ENCODE measurements around the gene DNAI4.

DNA sequence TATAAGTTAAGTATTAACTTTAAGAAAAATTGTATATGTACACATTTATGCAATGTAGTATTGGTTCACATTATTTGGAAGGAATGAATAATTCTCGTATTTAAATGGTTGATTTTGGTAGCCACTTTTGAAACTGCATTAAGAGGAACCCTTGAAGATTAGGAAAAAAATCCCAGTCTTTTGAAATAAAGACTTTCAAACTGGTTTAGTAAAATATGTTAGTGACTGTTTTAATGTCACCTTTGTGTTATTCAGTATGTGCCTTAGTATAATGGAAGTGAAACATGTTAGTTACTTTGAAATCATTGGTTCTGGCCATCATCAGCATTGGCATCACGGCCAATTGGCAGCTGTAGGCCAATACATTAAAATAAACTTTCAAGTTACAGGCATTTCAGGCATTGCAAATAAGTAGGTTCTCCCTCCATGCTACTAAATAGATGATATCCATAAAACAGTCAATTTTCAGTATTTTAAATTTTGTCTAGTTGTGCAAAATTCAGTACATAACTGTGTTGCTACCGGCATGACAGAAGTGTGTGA, 4.6 kb upstream of the DNAI4 start:
- no peak for TF ChIP-seq TAF1 (IDR thresholded peaks at IDR 0.05; ENCODE audit: low read depth, low read length)
- TF ChIP-seq SIN3A (conservative IDR thresholded peaks at IDR 0.05 in 1 of 2, IDR thresholded peaks at IDR 0.05 in 1 of 2; ENCODE audit: low read depth in 1 of 2, low read length in 2 of 2) = no peak
- no peak for TF ChIP-seq POLR2A (IDR thresholded peaks at IDR 0.05; ENCODE audit: control extremely low read depth in 1 of 2, low read depth in 2 of 2, low read length in 2 of 2)
- TF ChIP-seq EZH2 (IDR thresholded peaks at IDR 0.05; ENCODE audit: low read depth, low read length, severe bottlenecking) = no peak

All from H1 (cell line).